ENCODE data around the gene CHMP4A.

Gene CHMP4A

GRCh38 chr14:24177891-24178290 lies 35.4 kb downstream of the CHMP4A start:
- H3K4me3 ChIP-seq (ENCODE audit: low read depth, low read length): no peak overlapping the region
- TF ChIP-seq, protein P1, sequence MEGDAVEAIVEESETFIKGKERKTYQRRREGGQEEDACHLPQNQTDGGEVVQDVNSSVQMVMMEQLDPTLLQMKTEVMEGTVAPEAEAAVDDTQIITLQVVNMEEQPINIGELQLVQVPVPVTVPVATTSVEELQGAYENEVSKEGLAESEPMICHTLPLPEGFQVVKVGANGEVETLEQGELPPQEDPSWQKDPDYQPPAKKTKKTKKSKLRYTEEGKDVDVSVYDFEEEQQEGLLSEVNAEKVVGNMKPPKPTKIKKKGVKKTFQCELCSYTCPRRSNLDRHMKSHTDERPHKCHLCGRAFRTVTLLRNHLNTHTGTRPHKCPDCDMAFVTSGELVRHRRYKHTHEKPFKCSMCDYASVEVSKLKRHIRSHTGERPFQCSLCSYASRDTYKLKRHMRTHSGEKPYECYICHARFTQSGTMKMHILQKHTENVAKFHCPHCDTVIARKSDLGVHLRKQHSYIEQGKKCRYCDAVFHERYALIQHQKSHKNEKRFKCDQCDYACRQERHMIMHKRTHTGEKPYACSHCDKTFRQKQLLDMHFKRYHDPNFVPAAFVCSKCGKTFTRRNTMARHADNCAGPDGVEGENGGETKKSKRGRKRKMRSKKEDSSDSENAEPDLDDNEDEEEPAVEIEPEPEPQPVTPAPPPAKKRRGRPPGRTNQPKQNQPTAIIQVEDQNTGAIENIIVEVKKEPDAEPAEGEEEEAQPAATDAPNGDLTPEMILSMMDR (IDR thresholded peaks at IDR 0.05; ENCODE audit: low read depth, low read length): no peak

- TF ChIP-seq, protein P1 (IDR thresholded peaks at IDR 0.05; ENCODE audit: low read depth, low read length): no peak
Measured at GRCh38 chr14:24177041-24177825, 36.1 kb downstream of the CHMP4A start.

GRCh38 chr14:24176599-24176998 lies 36.7 kb downstream of the CHMP4A start:
- no peak overlapping the region for H3K4me3 ChIP-seq (ENCODE audit: low read depth, low read length)
- TF ChIP-seq, protein P1 (IDR thresholded peaks at IDR 0.05; ENCODE audit: low read depth, low read length): no peak

More at GRCh38 chr14:24177041-24177825, 36.1 kb downstream of the CHMP4A start:
- H3K4me3 ChIP-seq (ENCODE audit: low read depth, low read length): no peak overlapping the region

GRCh38 chr14:24172871-24173281 lies 40.4 kb downstream of the CHMP4A start:
- H3K4me3 ChIP-seq (ENCODE audit: low read depth, low read length): no peak overlapping the region

GRCh38 chr14:24172261-24172860 lies 40.9 kb downstream of the CHMP4A start:
- TF ChIP-seq, protein P1 (IDR thresholded peaks at IDR 0.05; ENCODE audit: low read depth, low read length): no peak
- no peak overlapping the region for H3K4me3 ChIP-seq (ENCODE audit: low read depth, low read length)

More at GRCh38 chr14:24172871-24173281, 40.4 kb downstream of the CHMP4A start:
- TF ChIP-seq, protein P1 (IDR thresholded peaks at IDR 0.05; ENCODE audit: low read depth, low read length): no peak

GRCh38 chr14:24171422-24172260 lies 41.6 kb downstream of the CHMP4A start, which contains the start of gene REC8:
REC8 (plus strand) TSS chr14:24172080; CDS start chr14:24172553, 473 bp downstream.
- TF ChIP-seq, protein P1 (IDR thresholded peaks at IDR 0.05; ENCODE audit: low read depth, low read length): no peak
- no peak within 1 kb of the TSS for H3K4me3 ChIP-seq (ENCODE audit: low read depth, low read length)

Data from WI38 (cell line).